WTC11 (cell line): ENCODE data around the gene BTD. TPM values are rescaled to one million over a fixed set of nuclear protein-coding genes. Genes with fewer than 3 reads are reported as not detected.

ENCODE experiments used
- ATAC-seq: fragments of 200-7000 bp; cut with Tn5 transposase; 2 replicates; pipeline ENCODE4 v1.10.0; 2021; ENCODE audit warnings: mild to moderate bottlenecking, moderate library complexity
- CTCF ChIA-PET: fragments of 300-600 bp; sonication (Branson Sonifier 250); formaldehyde crosslinking; loops from one replicate; lab custom pipeline; 2021; ENCODE audit warnings: antibody characterized with exemption; lab: Charles Lee
- POLR2A ChIA-PET: fragments of 350-600 bp; sonication (Branson Sonifier 250); formaldehyde crosslinking; loops from one replicate; lab custom pipeline; 2021; ENCODE audit warnings: antibody characterized with exemption; lab: Charles Lee
- DNase-seq: peaks from one replicate; pipeline ENCODE4 v3.0.0; 2021; ENCODE audit warnings: low spot score
- H3K27ac Mint-ChIP-seq: 2 replicates; pipeline ENCODE4 v1.8.0; 2021; ENCODE audit warnings: mixed read lengths
- H3K27me3 Mint-ChIP-seq: 2 replicates; pipeline ENCODE4 v1.8.0; 2021; ENCODE audit warnings: low read depth, mild to moderate bottlenecking, moderate library complexity, mixed read lengths
- H3K36me3 Mint-ChIP-seq: 2 replicates; pipeline ENCODE4 v1.8.0; 2021; ENCODE audit warnings: mixed read lengths
- H3K4me1 Mint-ChIP-seq: 2 replicates; pipeline ENCODE4 v1.8.0; 2022; ENCODE audit warnings: mixed read lengths
- H3K4me3 Mint-ChIP-seq: 2 replicates; pipeline ENCODE4 v1.8.0; 2021; ENCODE audit warnings: mild to moderate bottlenecking, moderate library complexity, mixed read lengths
- H3K9me3 Mint-ChIP-seq: 2 replicates; pipeline ENCODE4 v1.8.0; 2021; ENCODE audit warnings: mixed read lengths
- ATF1 ChIP-seq: sonication (generic); formaldehyde crosslinking; IDR thresholded peaks from 2 replicates; pipeline ENCODE4 v1.8.1; 2023; ENCODE audit warnings: mild to moderate bottlenecking, moderate library complexity, missing genetic modification reagents
- CREB1 ChIP-seq: sonication (generic); formaldehyde crosslinking; IDR thresholded peaks from 2 replicates; pipeline ENCODE4 v1.8.0; 2023; ENCODE audit warnings: mild to moderate bottlenecking, missing genetic modification reagents
- FOXK1 ChIP-seq: sonication (generic); formaldehyde crosslinking; IDR thresholded peaks from 2 replicates; pipeline ENCODE4 v1.8.0; 2022; ENCODE audit warnings: mild to moderate bottlenecking, moderate library complexity, missing genetic modification reagents
- GABPB1 ChIP-seq: sonication (generic); formaldehyde crosslinking; IDR thresholded peaks from 2 replicates; pipeline ENCODE4 v1.8.1; 2023; ENCODE audit warnings: mild to moderate bottlenecking, missing genetic modification reagents
- JAZF1 ChIP-seq: fragments of 250-450 bp; sonication (Bioruptor Pico); IDR thresholded peaks from 2 replicates; pipeline ENCODE4 v1.9.0; 2021; ENCODE audit warnings: moderate library complexity, mild to moderate bottlenecking, inconsistent platforms
- MXD4 ChIP-seq: fragments of 250-450 bp; sonication (Bioruptor Pico); IDR thresholded peaks from 2 replicates; pipeline ENCODE4 v1.8.0; 2021; ENCODE audit warnings: mild to moderate bottlenecking, moderate library complexity, borderline replicate concordance
- NR1H2 ChIP-seq: sonication (generic); formaldehyde crosslinking; IDR thresholded peaks from 2 replicates; pipeline ENCODE4 v1.9.0; 2021; ENCODE audit warnings: mild to moderate bottlenecking, moderate library complexity, missing genetic modification reagents
- SMAD4 ChIP-seq: sonication (generic); formaldehyde crosslinking; IDR thresholded peaks from 2 replicates; pipeline ENCODE4 v1.8.0; 2022; ENCODE audit warnings: mild to moderate bottlenecking, missing genetic modification reagents
- SOX15 ChIP-seq: fragments of 250-450 bp; sonication (Bioruptor Pico); IDR thresholded peaks from 2 replicates; pipeline ENCODE4 v1.9.0; 2021; ENCODE audit warnings: mild to moderate bottlenecking
- SP1 ChIP-seq: sonication (generic); formaldehyde crosslinking; conservative IDR thresholded peaks from 2 replicates; pipeline ENCODE4 v1.8.1; 2022; ENCODE audit warnings: missing genetic modification reagents
- TEAD1 ChIP-seq: sonication (generic); formaldehyde crosslinking; IDR thresholded peaks from 2 replicates; pipeline ENCODE4 v1.8.0; 2022; ENCODE audit warnings: mild to moderate bottlenecking, missing genetic modification reagents
- USF1 ChIP-seq: sonication (generic); formaldehyde crosslinking; IDR thresholded peaks from 2 replicates; pipeline ENCODE4 v1.8.0; 2022; ENCODE audit warnings: mild to moderate bottlenecking, missing genetic modification reagents
- ZMAT4 ChIP-seq: fragments of 250-450 bp; sonication (Bioruptor Pico); IDR thresholded peaks from 2 replicates; pipeline ENCODE4 v1.9.0; 2021; ENCODE audit warnings: mild to moderate bottlenecking
- ZNF138 ChIP-seq: sonication (generic); formaldehyde crosslinking; conservative IDR thresholded peaks from 2 replicates; pipeline ENCODE4 v1.8.1; 2022; ENCODE audit warnings: mild to moderate bottlenecking, moderate library complexity, missing genetic modification reagents
- ZNF281 ChIP-seq: sonication (generic); formaldehyde crosslinking; IDR thresholded peaks from 2 replicates; pipeline ENCODE4 v1.8.0; 2023; ENCODE audit warnings: mild to moderate bottlenecking, missing genetic modification reagents
- ZNF423 ChIP-seq: fragments of 250-450 bp; sonication (Bioruptor Pico); IDR thresholded peaks from 2 replicates; pipeline ENCODE4 v2.1.2; 2022; ENCODE audit warnings: mild to moderate bottlenecking, moderate library complexity
- total RNA-seq: library from RNA; stranded (reverse); gene quantifications from 3 replicates; pipeline ENCODE4 v1.2.3, GENCODE V29; 2021
- TF ChIP-seq, protein P1 (sequence below): fragments of 250-450 bp; sonication (Bioruptor Pico); IDR thresholded peaks from 2 replicates; pipeline ENCODE4 v1.9.0; 2021; ENCODE audit warnings: mild to moderate bottlenecking, borderline replicate concordance
- TF ChIP-seq, protein P2 (sequence below): fragments of 200-600 bp; IDR thresholded peaks from 2 replicates; pipeline ENCODE4 v1.8.0; 2022; ENCODE audit warnings: antibody characterized with exemption
- TF ChIP-seq, protein P3 (sequence below): sonication (generic); formaldehyde crosslinking; IDR thresholded peaks from 2 replicates; pipeline ENCODE4 v1.8.0; 2023; ENCODE audit warnings: missing genetic modification reagents
- TF ChIP-seq, protein P4 (sequence below): sonication (generic); formaldehyde crosslinking; IDR thresholded peaks from 2 replicates; pipeline ENCODE4 v1.8.0; 2022; ENCODE audit warnings: missing genetic modification reagents

The BTD gene
- total RNA-seq, 1 experiment from 2014 or later, result 18.5 TPM

GRCh38 chr3:15610082-15610759 lies 8.7 kb downstream of the BTD start:
- TF ChIP-seq ZMAT4 (CRISPR knock-in tag) (no peak), TEAD1 (CRISPR knock-in tag) (no peak), MXD4 (CRISPR knock-in tag) (no peak), JAZF1 (CRISPR knock-in tag) (no peak)
- H3K4me3 Mint-ChIP-seq, result no peak overlapping the region
- no peaks in the 10 kb centered on the region for H3K27me3 Mint-ChIP-seq
- POLR2A ChIA-PET, result no interaction called here
- CTCF ChIA-PET, result no interaction called here
- peaks cover 18% of the 10 kb centered on the region for H3K4me1 Mint-ChIP-seq
- DNase-seq (no peak), ATAC-seq (no peak)
- peaks cover under 1% of the 10 kb centered on the region for H3K36me3 Mint-ChIP-seq
- no peaks in the 10 kb centered on the region for H3K9me3 Mint-ChIP-seq
- H3K27ac Mint-ChIP-seq, result no peak overlapping the region

DNA sequence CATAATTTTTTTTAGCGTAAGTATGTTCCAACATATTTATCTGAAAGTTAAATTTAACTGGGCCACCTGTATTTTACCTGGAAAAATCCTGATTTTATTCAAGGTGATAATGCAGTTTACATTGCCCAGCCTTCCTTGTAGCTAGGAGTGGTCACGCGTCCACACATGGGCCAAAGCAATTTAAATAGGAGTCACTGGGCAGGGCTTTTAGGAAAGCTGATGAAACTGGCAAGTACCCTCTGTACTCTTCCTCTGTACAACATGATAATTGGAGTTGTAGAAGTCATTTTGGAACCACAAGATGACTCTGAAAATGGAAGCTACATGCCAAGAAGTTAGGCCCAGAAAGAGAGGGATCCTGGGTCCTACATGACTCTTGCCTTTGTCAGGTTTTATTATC lies 9.5 kb downstream of the BTD start:
- no peaks in the 10 kb centered on the region for H3K27me3 Mint-ChIP-seq
- no peaks in the 10 kb centered on the region; the same call in 1 of the 2 replicates for H3K36me3 Mint-ChIP-seq
- ATAC-seq (no peak), DNase-seq (no peak)
- H3K9me3 Mint-ChIP-seq, result no peaks in the 10 kb centered on the region
- ChIA-PET CTCF (no interaction called here), POLR2A (interaction anchor here (0.6 kb wide), 1 partner anchor 13 kb away, joined by 3 read pairs; no protein-coding TSS in a partner anchor)
- H3K4me3 Mint-ChIP-seq, result no peak overlapping the region
- H3K27ac Mint-ChIP-seq, result no peak overlapping the region
- peaks cover 18% of the 10 kb centered on the region for H3K4me1 Mint-ChIP-seq
- TF ChIP-seq ZNF138 (no peak), SP1 (CRISPR knock-in tag) (no peak), ZNF423 (CRISPR knock-in tag) (no peak), CREB1 (CRISPR knock-in tag) (no peak), GABPB1 (CRISPR knock-in tag) (no peak), USF1 (CRISPR knock-in tag) (no peak), ATF1 (CRISPR knock-in tag) (no peak), FOXK1 (CRISPR knock-in tag) (no peak), SOX15 (CRISPR knock-in tag) (no peak), NR1H2 (CRISPR knock-in tag) (no peak), ZNF281 (CRISPR knock-in tag) (no peak), SMAD4 (CRISPR knock-in tag) (no peak)
- TF ChIP-seq, protein P1, sequence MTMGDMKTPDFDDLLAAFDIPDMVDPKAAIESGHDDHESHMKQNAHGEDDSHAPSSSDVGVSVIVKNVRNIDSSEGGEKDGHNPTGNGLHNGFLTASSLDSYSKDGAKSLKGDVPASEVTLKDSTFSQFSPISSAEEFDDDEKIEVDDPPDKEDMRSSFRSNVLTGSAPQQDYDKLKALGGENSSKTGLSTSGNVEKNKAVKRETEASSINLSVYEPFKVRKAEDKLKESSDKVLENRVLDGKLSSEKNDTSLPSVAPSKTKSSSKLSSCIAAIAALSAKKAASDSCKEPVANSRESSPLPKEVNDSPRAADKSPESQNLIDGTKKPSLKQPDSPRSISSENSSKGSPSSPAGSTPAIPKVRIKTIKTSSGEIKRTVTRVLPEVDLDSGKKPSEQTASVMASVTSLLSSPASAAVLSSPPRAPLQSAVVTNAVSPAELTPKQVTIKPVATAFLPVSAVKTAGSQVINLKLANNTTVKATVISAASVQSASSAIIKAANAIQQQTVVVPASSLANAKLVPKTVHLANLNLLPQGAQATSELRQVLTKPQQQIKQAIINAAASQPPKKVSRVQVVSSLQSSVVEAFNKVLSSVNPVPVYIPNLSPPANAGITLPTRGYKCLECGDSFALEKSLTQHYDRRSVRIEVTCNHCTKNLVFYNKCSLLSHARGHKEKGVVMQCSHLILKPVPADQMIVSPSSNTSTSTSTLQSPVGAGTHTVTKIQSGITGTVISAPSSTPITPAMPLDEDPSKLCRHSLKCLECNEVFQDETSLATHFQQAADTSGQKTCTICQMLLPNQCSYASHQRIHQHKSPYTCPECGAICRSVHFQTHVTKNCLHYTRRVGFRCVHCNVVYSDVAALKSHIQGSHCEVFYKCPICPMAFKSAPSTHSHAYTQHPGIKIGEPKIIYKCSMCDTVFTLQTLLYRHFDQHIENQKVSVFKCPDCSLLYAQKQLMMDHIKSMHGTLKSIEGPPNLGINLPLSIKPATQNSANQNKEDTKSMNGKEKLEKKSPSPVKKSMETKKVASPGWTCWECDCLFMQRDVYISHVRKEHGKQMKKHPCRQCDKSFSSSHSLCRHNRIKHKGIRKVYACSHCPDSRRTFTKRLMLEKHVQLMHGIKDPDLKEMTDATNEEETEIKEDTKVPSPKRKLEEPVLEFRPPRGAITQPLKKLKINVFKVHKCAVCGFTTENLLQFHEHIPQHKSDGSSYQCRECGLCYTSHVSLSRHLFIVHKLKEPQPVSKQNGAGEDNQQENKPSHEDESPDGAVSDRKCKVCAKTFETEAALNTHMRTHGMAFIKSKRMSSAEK (CRISPR knock-in tag), result no peak
- TF ChIP-seq, protein P2, sequence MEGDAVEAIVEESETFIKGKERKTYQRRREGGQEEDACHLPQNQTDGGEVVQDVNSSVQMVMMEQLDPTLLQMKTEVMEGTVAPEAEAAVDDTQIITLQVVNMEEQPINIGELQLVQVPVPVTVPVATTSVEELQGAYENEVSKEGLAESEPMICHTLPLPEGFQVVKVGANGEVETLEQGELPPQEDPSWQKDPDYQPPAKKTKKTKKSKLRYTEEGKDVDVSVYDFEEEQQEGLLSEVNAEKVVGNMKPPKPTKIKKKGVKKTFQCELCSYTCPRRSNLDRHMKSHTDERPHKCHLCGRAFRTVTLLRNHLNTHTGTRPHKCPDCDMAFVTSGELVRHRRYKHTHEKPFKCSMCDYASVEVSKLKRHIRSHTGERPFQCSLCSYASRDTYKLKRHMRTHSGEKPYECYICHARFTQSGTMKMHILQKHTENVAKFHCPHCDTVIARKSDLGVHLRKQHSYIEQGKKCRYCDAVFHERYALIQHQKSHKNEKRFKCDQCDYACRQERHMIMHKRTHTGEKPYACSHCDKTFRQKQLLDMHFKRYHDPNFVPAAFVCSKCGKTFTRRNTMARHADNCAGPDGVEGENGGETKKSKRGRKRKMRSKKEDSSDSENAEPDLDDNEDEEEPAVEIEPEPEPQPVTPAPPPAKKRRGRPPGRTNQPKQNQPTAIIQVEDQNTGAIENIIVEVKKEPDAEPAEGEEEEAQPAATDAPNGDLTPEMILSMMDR, result no peak
- TF ChIP-seq, protein P3, sequence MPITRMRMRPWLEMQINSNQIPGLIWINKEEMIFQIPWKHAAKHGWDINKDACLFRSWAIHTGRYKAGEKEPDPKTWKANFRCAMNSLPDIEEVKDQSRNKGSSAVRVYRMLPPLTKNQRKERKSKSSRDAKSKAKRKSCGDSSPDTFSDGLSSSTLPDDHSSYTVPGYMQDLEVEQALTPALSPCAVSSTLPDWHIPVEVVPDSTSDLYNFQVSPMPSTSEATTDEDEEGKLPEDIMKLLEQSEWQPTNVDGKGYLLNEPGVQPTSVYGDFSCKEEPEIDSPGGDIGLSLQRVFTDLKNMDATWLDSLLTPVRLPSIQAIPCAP (CRISPR knock-in tag), result no peak
- TF ChIP-seq, protein P4, sequence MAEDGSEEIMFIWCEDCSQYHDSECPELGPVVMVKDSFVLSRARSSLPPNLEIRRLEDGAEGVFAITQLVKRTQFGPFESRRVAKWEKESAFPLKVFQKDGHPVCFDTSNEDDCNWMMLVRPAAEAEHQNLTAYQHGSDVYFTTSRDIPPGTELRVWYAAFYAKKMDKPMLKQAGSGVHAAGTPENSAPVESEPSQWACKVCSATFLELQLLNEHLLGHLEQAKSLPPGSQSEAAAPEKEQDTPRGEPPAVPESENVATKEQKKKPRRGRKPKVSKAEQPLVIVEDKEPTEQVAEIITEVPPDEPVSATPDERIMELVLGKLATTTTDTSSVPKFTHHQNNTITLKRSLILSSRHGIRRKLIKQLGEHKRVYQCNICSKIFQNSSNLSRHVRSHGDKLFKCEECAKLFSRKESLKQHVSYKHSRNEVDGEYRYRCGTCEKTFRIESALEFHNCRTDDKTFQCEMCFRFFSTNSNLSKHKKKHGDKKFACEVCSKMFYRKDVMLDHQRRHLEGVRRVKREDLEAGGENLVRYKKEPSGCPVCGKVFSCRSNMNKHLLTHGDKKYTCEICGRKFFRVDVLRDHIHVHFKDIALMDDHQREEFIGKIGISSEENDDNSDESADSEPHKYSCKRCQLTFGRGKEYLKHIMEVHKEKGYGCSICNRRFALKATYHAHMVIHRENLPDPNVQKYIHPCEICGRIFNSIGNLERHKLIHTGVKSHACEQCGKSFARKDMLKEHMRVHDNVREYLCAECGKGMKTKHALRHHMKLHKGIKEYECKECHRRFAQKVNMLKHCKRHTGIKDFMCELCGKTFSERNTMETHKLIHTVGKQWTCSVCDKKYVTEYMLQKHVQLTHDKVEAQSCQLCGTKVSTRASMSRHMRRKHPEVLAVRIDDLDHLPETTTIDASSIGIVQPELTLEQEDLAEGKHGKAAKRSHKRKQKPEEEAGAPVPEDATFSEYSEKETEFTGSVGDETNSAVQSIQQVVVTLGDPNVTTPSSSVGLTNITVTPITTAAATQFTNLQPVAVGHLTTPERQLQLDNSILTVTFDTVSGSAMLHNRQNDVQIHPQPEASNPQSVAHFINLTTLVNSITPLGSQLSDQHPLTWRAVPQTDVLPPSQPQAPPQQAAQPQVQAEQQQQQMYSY (CRISPR knock-in tag), result no peak
